Measurements from ENCODE around the gene AUP1.
"Not testable (repeated sequence)": the region's sequence is repeated elsewhere in the genome, so short reads cannot be mapped to it uniquely, and the experiment has no call there.

The AUP1 gene

GRCh38 chr2:74566754-74567085, 37.2 kb upstream of the AUP1 start:
- ChIA-PET CTCF (no interaction called here), POLR2A (no interaction called here)
- no peak for DNase-seq (ENCODE audit: extremely low spot score)
- TF ChIP-seq HDGF (IDR thresholded peaks at IDR 0.05; ENCODE audit: borderline replicate concordance): no peak
- TF ChIP-seq LEF1 (IDR thresholded peaks at IDR 0.05; ENCODE audit: borderline replicate concordance): no peak
- TF ChIP-seq SP1 (IDR thresholded peaks at IDR 0.05): no peak
- TF ChIP-seq ELF4 (IDR thresholded peaks at IDR 0.05): no peak
- TF ChIP-seq PKNOX1 (IDR thresholded peaks at IDR 0.05): no peak
- TF ChIP-seq FOXM1 (IDR thresholded peaks at IDR 0.05; ENCODE audit: borderline replicate concordance): no peak
- no peak for TF ChIP-seq ARNT (IDR thresholded peaks at IDR 0.05)
- no peak for TF ChIP-seq SUZ12 (IDR thresholded peaks at IDR 0.05)
- no peak for TF ChIP-seq TARDBP (IDR thresholded peaks at IDR 0.05)
- TF ChIP-seq L3MBTL2 (conservative IDR thresholded peaks at IDR 0.05): no peak

GRCh38 chr2:74566076-74566753, 36.7 kb upstream of the AUP1 start:
- TF ChIP-seq FOXA1 (IDR thresholded peaks at IDR 0.05) (no peak), ZNF384 (IDR thresholded peaks at IDR 0.05) (no peak), CTBP1 (IDR thresholded peaks at IDR 0.05; ENCODE audit: borderline replicate concordance) (no peak), SUZ12 (IDR thresholded peaks at IDR 0.05) (no peak), SP1 (IDR thresholded peaks at IDR 0.05) (no peak), PKNOX1 (IDR thresholded peaks at IDR 0.05) (no peak), ELF4 (IDR thresholded peaks at IDR 0.05) (no peak), ARNT (IDR thresholded peaks at IDR 0.05) (no peak), HDGF (IDR thresholded peaks at IDR 0.05; ENCODE audit: borderline replicate concordance) (no peak), NFRKB (IDR thresholded peaks at IDR 0.05) (no peak), L3MBTL2 (conservative IDR thresholded peaks at IDR 0.05) (no peak), TARDBP (IDR thresholded peaks at IDR 0.05) (no peak), FOXK2 (IDR thresholded peaks at IDR 0.05) (no peak), BHLHE40 (IDR thresholded peaks at IDR 0.05; ENCODE audit: borderline replicate concordance) (no peak), LEF1 (IDR thresholded peaks at IDR 0.05; ENCODE audit: borderline replicate concordance) (no peak), FOXM1 (IDR thresholded peaks at IDR 0.05; ENCODE audit: borderline replicate concordance) (no peak)
- no peak for DNase-seq (ENCODE audit: extremely low spot score)
- CTCF ChIA-PET: interaction anchor here (0.7 kb wide), 1 partner anchor 312 kb away, joined by 3 read pairs; no protein-coding TSS in a partner anchor
- POLR2A ChIA-PET: no interaction called here

GRCh38 chr2:74564222-74564621, 34.7 kb upstream of the AUP1 start:
- DNase-seq (ENCODE audit: extremely low spot score): no peak
- POLR2A ChIA-PET: no interaction called here
- TF ChIP-seq FOXK2 (IDR thresholded peaks at IDR 0.05) (no peak), LEF1 (IDR thresholded peaks at IDR 0.05; ENCODE audit: borderline replicate concordance) (no peak), ARNT (IDR thresholded peaks at IDR 0.05) (no peak), ZNF384 (IDR thresholded peaks at IDR 0.05) (no peak), SUZ12 (IDR thresholded peaks at IDR 0.05) (no peak), SP1 (IDR thresholded peaks at IDR 0.05) (no peak), ELF4 (IDR thresholded peaks at IDR 0.05) (no peak), FOXA1 (IDR thresholded peaks at IDR 0.05) (no peak), HDGF (IDR thresholded peaks at IDR 0.05; ENCODE audit: borderline replicate concordance) (no peak), TARDBP (IDR thresholded peaks at IDR 0.05) (no peak), FOXM1 (IDR thresholded peaks at IDR 0.05; ENCODE audit: borderline replicate concordance) (no peak), BHLHE40 (IDR thresholded peaks at IDR 0.05; ENCODE audit: borderline replicate concordance) (no peak), NFRKB (IDR thresholded peaks at IDR 0.05) (no peak), PKNOX1 (IDR thresholded peaks at IDR 0.05) (no peak), CTBP1 (IDR thresholded peaks at IDR 0.05; ENCODE audit: borderline replicate concordance) (no peak), L3MBTL2 (conservative IDR thresholded peaks at IDR 0.05) (no peak)
- CTCF ChIA-PET: no interaction called here

- DNase-seq (ENCODE audit: extremely low spot score): no peak
- ChIA-PET POLR2A (no interaction called here), CTCF (no interaction called here)
- TF ChIP-seq SUZ12 (IDR thresholded peaks at IDR 0.05) (no peak), PKNOX1 (IDR thresholded peaks at IDR 0.05) (no peak), SP1 (IDR thresholded peaks at IDR 0.05) (no peak)
Measured at GRCh38 chr2:74562126-74562775, 32.7 kb upstream of the AUP1 start.

GRCh38 chr2:74561022-74561421, 31.5 kb upstream of the AUP1 start:
- DNase-seq (ENCODE audit: extremely low spot score); CTCF ChIA-PET; POLR2A ChIA-PET: not testable (repeated sequence)

- ChIA-PET POLR2A (no interaction called here), CTCF (no interaction called here)
- TF ChIP-seq LEF1 (IDR thresholded peaks at IDR 0.05; ENCODE audit: borderline replicate concordance) (no peak), ELF4 (IDR thresholded peaks at IDR 0.05) (no peak), BHLHE40 (IDR thresholded peaks at IDR 0.05; ENCODE audit: borderline replicate concordance) (no peak), ZNF384 (IDR thresholded peaks at IDR 0.05) (no peak), HDGF (IDR thresholded peaks at IDR 0.05; ENCODE audit: borderline replicate concordance) (no peak)
- no peak for DNase-seq (ENCODE audit: extremely low spot score)
Measured at GRCh38 chr2:74560591-74560990, 31.1 kb upstream of the AUP1 start.
